K562 (cell line): ENCODE measurements around the gene SUFU. TPM values are rescaled to one million over a fixed set of nuclear protein-coding genes. Genes with fewer than 3 reads are reported as not detected.

Experiments used
- CUX1 ChIP-seq: fragments of 200-800 bp; sonication (Bioruptor generic); IDR thresholded peaks from 2 replicates; pipeline ENCODE4 v1.6.1; 2016; ENCODE audit warnings: missing genetic modification characterization, missing compliant biosample characterization
- EP400 ChIP-seq: fragments of 450-650 bp; IDR thresholded peaks from 2 replicates; pipeline ENCODE4 v1.6.1; 2017; ENCODE audit warnings: antibody characterized with exemption, mild to moderate bottlenecking, moderate library complexity
- GABPA ChIP-seq: fragments of 200-800 bp; sonication (Bioruptor generic); conservative IDR thresholded peaks from 2 replicates; pipeline ENCODE4 v1.6.1; 2016; ENCODE audit warnings: low read depth, missing genetic modification characterization, missing compliant biosample characterization
- GTF3C2 ChIP-seq: IDR thresholded peaks from 3 replicates; pipeline ENCODE4 v1.6.1; 2011; ENCODE audit warnings: borderline replicate concordance, mild to moderate bottlenecking, moderate library complexity; ENCODE audit not compliant: insufficient read length; ENCODE audit errors: extremely low read depth
- HDAC8 ChIP-seq: fragments of 450-650 bp; IDR thresholded peaks from 2 replicates; pipeline ENCODE4 v1.6.1; 2016; ENCODE audit warnings: mild to moderate bottlenecking, missing genetic modification characterization, moderate library complexity, missing compliant biosample characterization
- MCM2 ChIP-seq: fragments of 450-650 bp; IDR thresholded peaks from 2 replicates; pipeline ENCODE4 v1.6.1; 2017; ENCODE audit warnings: low read depth, mild to moderate bottlenecking
- polyA plus RNA-seq, 8 experiments: library from polyadenylated mRNA; depleted of rRNA in 4 of 8; stranded (reverse) in 5 of 8; unstranded in 3 of 8; fragments of >200 nt; fragmentation: Nextera tagmentation in 2 of 8; fragmentation: Illumina TruSeq in 1 of 8; extraction: Ambion mirVana in 2 of 8; extraction: Trizol in 1 of 8; gene quantifications; 2 replicates each; pipeline versions ENCODE4 v1.2.1 to v1.2.3, GENCODE V29; 2011 to 2014; ENCODE audit warnings: inconsistent platforms in 1 of 8, missing spikeins in 1 of 8
- total RNA-seq, 7 experiments: library from RNA; depleted of rRNA in 6 of 7; stranded (reverse); fragments of >200 nt in 6 of 7; fragmentation: Illumina TruSeq in 2 of 7; extraction: Trizol in 2 of 7; gene quantifications; 2 replicates each; pipeline versions ENCODE4 v1.2.1 to v1.2.3, GENCODE V29; 2011 to 2021; ENCODE audit warnings: low replicate concordance in 1 of 7

Gene SUFU
- total and polyA plus RNA-seq, 9 of the 15 experiments (the other 6 are each of a cell fraction or from before 2014, with no cell fraction given), result 0.59 to 6.3 (median 0.82) TPM

- TF ChIP-seq GTF3C2, result no peak
- no peak for TF ChIP-seq MCM2
- TF ChIP-seq HDAC8 (tag), result no peak
- no peak for TF ChIP-seq CUX1 (CRISPR knock-in tag)
- TF ChIP-seq GABPA (tag), result no peak
- no peak for TF ChIP-seq EP400
Measured at GRCh38 chr10:102535481-102536147, 31.8 kb downstream of the SUFU start (continued).
